Sigmoid colon (tissue), 7 donors: ENCODE measurements around the gene MYBPHL. TPM values are rescaled to one million over a fixed set of nuclear protein-coding genes. Genes with fewer than 3 reads are reported as not detected.

Experiments used
- DNase-seq: peaks from one replicate; pipeline ENCODE4 v3.0.0-alpha.2; 2019
- H3K27ac ChIP-seq, 4 donors: fragments of 200-600 bp; sonication (generic); one replicate each; pipeline ENCODE4 v1.5.1; 2016 to 2019; ENCODE audit warnings: mild to moderate bottlenecking in 1 of 4
- H3K27me3 ChIP-seq, 3 donors: fragments of 200-600 bp; sonication (generic); one replicate each; pipeline ENCODE4 v1.5.1; 2019; ENCODE audit warnings: mild to moderate bottlenecking in 1 of 3
- H3K36me3 ChIP-seq, 4 donors: fragments of 200-600 bp; sonication (generic); one replicate each; pipeline ENCODE4 v1.5.1; 2016 to 2019
- H3K4me1 ChIP-seq, 4 donors: fragments of 200-600 bp; sonication (generic); one replicate each; pipeline ENCODE4 v1.5.1; 2017 to 2019
- H3K4me3 ChIP-seq, 4 donors: fragments of 200-600 bp; sonication (generic); one replicate each; pipeline ENCODE4 v1.5.1; 2017 to 2019; ENCODE audit warnings: mild to moderate bottlenecking in 2 of 4, moderate library complexity in 1 of 4
- H3K9me3 ChIP-seq, 4 donors: fragments of 200-600 bp in 3 of 4; sonication (generic) in 3 of 4; one replicate each; pipeline versions ENCODE4 v1.5.1 to v1.6.1; 2013 to 2019
- EP300 ChIP-seq, 4 donors: sonication (generic); formaldehyde crosslinking; IDR thresholded peaks; one replicate each; pipeline ENCODE4 v1.6.1; 2017; ENCODE audit warnings: antibody characterized with exemption in 4 of 4
- POLR2A ChIP-seq, 2 donors: fragments of 450-650 bp; IDR thresholded peaks; one replicate each; pipeline ENCODE4 v1.6.1; 2016; ENCODE audit warnings: antibody characterized with exemption in 2 of 2, mild to moderate bottlenecking in 2 of 2, moderate library complexity in 2 of 2
- POLR2AphosphoS5 ChIP-seq, 4 donors: sonication (generic); formaldehyde crosslinking; IDR thresholded peaks; one replicate each; pipeline ENCODE4 v1.6.1; 2017; ENCODE audit warnings: antibody characterized with exemption in 4 of 4
- WGBS, 2 donors: extraction: QIAGEN DNeasy Blood & Tissue Kit; methylation state at CpG; one replicate each; pipeline ENCODE4 v1.1.7; 2013; 5-methylcytosine and 5-hydroxymethylcytosine counted together
- intact Hi-C: fragments of 100-400 bp; cut with DNase I; formaldehyde crosslinking; loops from one replicate; pipeline ENCODE4 v1.15.1; 2023
- polyA plus RNA-seq, 3 donors: library from polyadenylated mRNA; stranded (reverse); fragments of 200-250 nt; gene quantifications; one replicate each; pipeline ENCODE4 v1.2.3, GENCODE V29; 2013
- total RNA-seq, 4 donors: library from RNA; depleted of rRNA; stranded (reverse); fragments of >200 nt; gene quantifications; one replicate each; pipeline ENCODE4 v1.1.0, GENCODE V29; 2016
- TF ChIP-seq, protein P1 (sequence below), 4 experiments: fragments of 450-650 bp in 3 of 4; fragments of 200-600 bp in 1 of 4; IDR thresholded peaks; one replicate each; pipeline ENCODE4 v1.5.1; 2016 to 2019; ENCODE audit warnings: antibody characterized with exemption in 4 of 4, mild to moderate bottlenecking in 3 of 4, moderate library complexity in 2 of 4
- donor health status: healthy with polysubstance abuse.
- donor health status: Bipolar disorder and iron deficiency.
- donor health status: healthy.

Gene MYBPHL
- total and polyA plus RNA-seq, 7 donors: not detected

DNA sequence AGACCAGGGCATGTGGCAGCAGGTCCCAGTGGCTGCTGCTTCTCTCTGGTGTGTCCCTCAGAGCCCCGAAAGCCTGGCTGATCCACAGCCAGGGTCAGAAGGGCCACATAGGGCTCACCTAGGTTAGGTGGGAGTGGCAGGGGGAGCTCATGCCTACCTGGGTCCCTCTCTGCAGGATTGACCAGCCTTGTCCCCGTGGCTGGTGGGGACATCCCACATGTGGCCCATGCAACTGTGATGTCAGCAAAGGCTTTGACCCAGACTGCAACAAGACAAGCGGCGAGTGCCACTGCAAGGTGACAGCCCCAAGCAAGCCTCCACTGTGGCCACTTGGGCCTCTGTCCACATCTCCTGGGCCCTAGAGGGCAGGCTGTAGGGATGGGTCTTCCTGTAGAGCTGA lies 41.8 kb downstream of the MYBPHL start:
- Histone ChIP-seq H3K27me3 (no peaks in the 10 kb centered on the region), H3K9me3 (no peaks in the 10 kb centered on the region), H3K4me3 (no peak overlapping the region), H3K36me3 (peaks cover 0 to 38% (median 0%) of the 10 kb centered on the region in 4 donors), H3K27ac (no peak overlapping the region), H3K4me1 (peaks cover 0 to 9% (median 2%) of the 10 kb centered on the region in 4 donors)
- WGBS, 2 donors: 90 to 95% methylated on average over 4 of the region's 4 CpGs
- DNase-seq: no peak
- TF ChIP-seq POLR2AphosphoS5 (IDR thresholded peaks at IDR 0.05) (no peak), EP300 (IDR thresholded peaks at IDR 0.05) (no peak)
- intact Hi-C loops: no loop called here

DNA sequence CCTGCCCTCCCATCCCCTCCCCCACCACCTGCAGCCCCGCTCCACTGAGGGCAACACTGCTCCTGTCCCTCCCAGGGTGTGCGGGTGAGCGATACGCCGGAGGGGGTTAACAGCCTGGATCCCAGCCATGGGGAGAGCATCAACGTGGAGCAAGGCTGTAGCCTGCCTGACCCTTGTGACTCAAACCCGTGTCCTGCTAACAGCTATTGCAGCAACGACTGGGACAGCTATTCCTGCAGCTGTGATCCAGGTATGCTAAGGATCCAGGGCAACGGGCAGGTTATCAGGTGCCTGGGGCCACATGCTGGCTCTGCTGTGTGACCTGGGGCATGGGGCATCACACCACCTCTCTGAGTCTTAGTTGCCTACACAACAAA lies 42.4 kb downstream of the MYBPHL start:
- WGBS, 2 donors: 74 to 87% methylated on average over 9 of the region's 9 CpGs
- Histone ChIP-seq H3K36me3 (peaks cover 0 to 32% (median under 1%) of the 10 kb centered on the region in 4 donors), H3K4me1 (peaks cover 0 to 9% (median 2%) of the 10 kb centered on the region in 4 donors), H3K27me3 (no peaks in the 10 kb centered on the region), H3K9me3 (no peaks in the 10 kb centered on the region), H3K4me3 (no peak overlapping the region), H3K27ac (no peak overlapping the region)
- TF ChIP-seq POLR2A (IDR thresholded peaks at IDR 0.05): no peak
- TF ChIP-seq EP300 (IDR thresholded peaks at IDR 0.05): no peak
- no peak for TF ChIP-seq POLR2AphosphoS5 (IDR thresholded peaks at IDR 0.05)
- TF ChIP-seq, protein P1, sequence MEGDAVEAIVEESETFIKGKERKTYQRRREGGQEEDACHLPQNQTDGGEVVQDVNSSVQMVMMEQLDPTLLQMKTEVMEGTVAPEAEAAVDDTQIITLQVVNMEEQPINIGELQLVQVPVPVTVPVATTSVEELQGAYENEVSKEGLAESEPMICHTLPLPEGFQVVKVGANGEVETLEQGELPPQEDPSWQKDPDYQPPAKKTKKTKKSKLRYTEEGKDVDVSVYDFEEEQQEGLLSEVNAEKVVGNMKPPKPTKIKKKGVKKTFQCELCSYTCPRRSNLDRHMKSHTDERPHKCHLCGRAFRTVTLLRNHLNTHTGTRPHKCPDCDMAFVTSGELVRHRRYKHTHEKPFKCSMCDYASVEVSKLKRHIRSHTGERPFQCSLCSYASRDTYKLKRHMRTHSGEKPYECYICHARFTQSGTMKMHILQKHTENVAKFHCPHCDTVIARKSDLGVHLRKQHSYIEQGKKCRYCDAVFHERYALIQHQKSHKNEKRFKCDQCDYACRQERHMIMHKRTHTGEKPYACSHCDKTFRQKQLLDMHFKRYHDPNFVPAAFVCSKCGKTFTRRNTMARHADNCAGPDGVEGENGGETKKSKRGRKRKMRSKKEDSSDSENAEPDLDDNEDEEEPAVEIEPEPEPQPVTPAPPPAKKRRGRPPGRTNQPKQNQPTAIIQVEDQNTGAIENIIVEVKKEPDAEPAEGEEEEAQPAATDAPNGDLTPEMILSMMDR (IDR thresholded peaks at IDR 0.05): no peak
- DNase-seq: no peak
- intact Hi-C loops: no loop called here

DNA sequence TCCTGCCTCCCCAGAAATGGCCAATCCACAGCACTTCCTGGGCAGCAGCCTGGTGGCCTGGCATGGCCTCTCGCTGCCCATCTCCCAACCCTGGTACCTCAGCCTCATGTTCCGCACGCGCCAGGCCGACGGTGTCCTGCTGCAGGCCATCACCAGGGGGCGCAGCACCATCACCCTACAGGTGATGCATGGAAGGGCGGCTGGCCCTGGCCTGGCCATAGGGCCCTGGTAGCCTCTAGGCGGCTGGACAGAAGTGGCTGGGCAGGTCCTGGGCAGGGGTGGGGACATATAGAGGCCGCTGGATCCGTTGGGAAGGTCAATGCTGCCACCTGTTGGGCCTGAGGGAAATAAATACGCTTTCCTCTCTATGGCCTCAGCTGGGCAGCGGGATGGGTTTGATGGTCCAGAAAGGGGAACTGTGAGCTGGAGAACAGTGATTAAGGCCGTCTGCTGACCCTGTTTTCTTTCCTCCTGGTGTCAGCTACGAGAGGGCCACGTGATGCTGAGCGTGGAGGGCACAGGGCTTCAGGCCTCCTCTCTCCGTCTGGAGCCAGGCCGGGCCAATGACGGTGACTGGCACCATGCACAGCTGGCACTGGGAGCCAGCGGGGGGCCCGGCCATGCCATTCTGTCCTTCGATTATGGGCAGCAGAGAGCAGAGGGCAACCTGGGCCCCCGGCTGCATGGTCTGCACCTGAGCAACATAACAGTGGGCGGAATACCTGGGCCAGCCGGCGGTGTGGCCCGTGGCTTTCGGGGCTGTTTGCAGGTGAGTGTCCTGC lies 43.0 kb downstream of the MYBPHL start:
- H3K27ac ChIP-seq: peak overlapping the region in 1 of 4 donors; percentile 20

DNA sequence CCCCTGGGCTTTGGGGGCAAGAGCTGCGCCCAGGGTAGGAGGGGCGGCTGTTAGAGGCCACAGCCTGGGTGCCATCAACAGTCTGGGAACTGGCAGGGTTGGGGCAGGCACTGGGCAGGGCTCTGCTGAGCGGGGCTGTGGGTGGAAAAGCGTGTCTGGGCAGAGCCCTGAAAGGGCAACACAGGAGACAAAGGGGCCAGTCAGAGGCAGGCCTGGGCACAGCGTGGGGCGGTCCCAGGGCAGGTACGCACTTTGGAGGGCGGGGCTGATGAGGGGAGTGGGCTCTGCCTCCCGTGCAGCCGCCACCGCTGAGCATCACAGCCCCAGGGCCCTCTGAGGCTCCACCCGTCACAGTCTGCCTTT lies 43.6 kb downstream of the MYBPHL start:
- WGBS, 2 donors: 74 to 77% methylated on average over 12 of the region's 12 CpGs
- Histone ChIP-seq H3K27me3 (no peaks in the 10 kb centered on the region), H3K4me3 (no peak overlapping the region), H3K36me3 (peaks cover 0 to 38% (median 4%) of the 10 kb centered on the region in 4 donors), H3K27ac (peak overlapping the region in 1 of 4 donors; percentile 20), H3K9me3 (no peaks in the 10 kb centered on the region), H3K4me1 (peaks cover 0 to 9% (median 2%) of the 10 kb centered on the region in 4 donors)
- intact Hi-C loops: loop anchor here (1.0 kb wide), 1 partner anchor 136 kb away; no protein-coding TSS in a partner anchor
- no peak for DNase-seq
- TF ChIP-seq, protein P1 (IDR thresholded peaks at IDR 0.05): no peak
- TF ChIP-seq POLR2A (IDR thresholded peaks at IDR 0.05) (no peak), EP300 (IDR thresholded peaks at IDR 0.05) (no peak), POLR2AphosphoS5 (IDR thresholded peaks at IDR 0.05) (no peak)

More for the DNA sequence above, 43.0 kb downstream of the MYBPHL start:
- WGBS, 2 donors: 56 to 57% methylated on average over 29 of the region's 29 CpGs
- Histone ChIP-seq H3K4me1 (peaks cover 0 to 9% (median 2%) of the 10 kb centered on the region in 4 donors), H3K36me3 (peaks cover 0 to 35% (median 3%) of the 10 kb centered on the region in 4 donors), H3K9me3 (no peaks in the 10 kb centered on the region), H3K4me3 (no peak overlapping the region), H3K27me3 (no peaks in the 10 kb centered on the region)
- TF ChIP-seq, protein P1 (IDR thresholded peaks at IDR 0.05): peak; percentile 97 to 100 (median 98)
- TF ChIP-seq POLR2AphosphoS5 (IDR thresholded peaks at IDR 0.05) (peak in 2 of 4 donors; percentile 9 to 14), EP300 (IDR thresholded peaks at IDR 0.05) (no peak)
- DNase-seq: peak; percentile 88
- intact Hi-C loops: loop anchor here (1.0 kb wide), 1 partner anchor 136 kb away; no protein-coding TSS in a partner anchor

DNA sequence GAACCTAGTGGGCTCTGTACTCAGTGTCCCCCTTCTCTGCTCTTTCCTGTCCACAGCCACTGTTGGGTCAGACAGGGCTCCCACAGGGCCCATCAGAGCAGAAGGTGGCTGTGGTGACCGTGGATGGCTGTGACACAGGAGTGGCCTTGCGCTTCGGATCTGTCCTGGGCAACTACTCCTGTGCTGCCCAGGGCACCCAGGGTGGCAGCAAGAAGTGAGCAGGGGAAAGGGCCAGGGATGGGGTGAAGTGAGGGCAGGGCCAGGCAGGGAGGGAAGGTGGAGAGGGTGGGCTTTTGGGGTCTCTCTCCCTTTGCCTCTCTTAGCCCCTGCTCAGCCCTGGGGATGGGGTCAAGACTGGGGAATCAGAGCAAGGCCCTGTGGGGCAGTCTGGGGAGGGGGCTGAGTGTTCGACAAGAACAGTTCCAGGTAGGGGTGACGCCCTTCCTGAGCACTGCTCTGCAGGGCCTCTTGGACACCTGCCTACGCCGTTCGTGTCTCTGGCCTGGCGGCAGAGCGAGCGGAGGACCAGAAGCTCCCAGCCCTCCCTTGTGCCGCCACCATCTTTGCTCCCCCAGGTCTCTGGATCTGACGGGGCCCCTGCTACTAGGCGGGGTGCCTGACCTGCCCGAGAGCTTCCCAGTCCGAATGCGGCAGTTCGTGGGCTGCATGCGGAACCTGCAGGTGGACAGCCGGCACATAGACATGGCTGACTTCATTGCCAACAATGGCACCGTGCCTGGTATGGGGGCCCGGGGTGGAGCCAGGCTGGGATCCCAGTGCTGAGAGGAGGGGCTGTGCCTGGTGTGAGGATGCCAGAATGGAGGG lies 44.4 kb downstream of the MYBPHL start:
- Histone ChIP-seq H3K4me3 (no peak overlapping the region), H3K9me3 (no peaks in the 10 kb centered on the region), H3K27ac (no peak overlapping the region), H3K4me1 (peaks cover 0 to 9% (median 2%) of the 10 kb centered on the region in 4 donors), H3K36me3 (peaks cover 0 to 31% (median 4%) of the 10 kb centered on the region in 4 donors), H3K27me3 (no peaks in the 10 kb centered on the region)
- DNase-seq: no peak
- WGBS, 2 donors: 91 to 92% methylated on average over 22 of the region's 22 CpGs
- no peak for TF ChIP-seq POLR2A (IDR thresholded peaks at IDR 0.05)
- TF ChIP-seq EP300 (IDR thresholded peaks at IDR 0.05): no peak
- TF ChIP-seq, protein P1 (IDR thresholded peaks at IDR 0.05): no peak
- no peak for TF ChIP-seq POLR2AphosphoS5 (IDR thresholded peaks at IDR 0.05)
- intact Hi-C loops: loop anchor here (1.0 kb wide), 1 partner anchor 137 kb away; no protein-coding TSS in a partner anchor
